ENCODE data around the gene ATG5.
"Not testable (repeated sequence)": the region's sequence is repeated elsewhere in the genome, so short reads cannot be mapped to it uniquely, and the experiment has no call there.

Gene ATG5

GRCh38 chr6:106309766-106310373 lies 15.7 kb downstream of the ATG5 start:
- DNase-seq (ENCODE audit: low spot score) = no peak

DNA sequence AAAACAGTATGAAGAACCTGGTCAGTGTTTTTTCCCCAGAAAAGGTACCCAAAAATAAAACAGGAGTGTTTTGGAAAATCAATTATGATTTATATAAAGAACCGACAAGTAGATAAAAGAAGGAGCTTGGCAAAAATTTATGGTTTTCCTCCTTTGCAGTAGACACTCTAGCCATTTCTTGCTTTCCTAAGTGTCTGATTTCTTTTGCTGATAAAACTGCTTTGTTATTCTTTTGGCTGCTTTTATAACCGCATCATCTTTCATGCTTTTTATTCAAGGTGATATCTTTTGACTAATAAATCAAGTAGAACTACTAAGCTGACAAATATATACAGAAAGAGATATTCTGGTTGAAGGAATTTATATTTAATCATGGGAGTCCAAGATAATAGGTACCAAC lies 16.6 kb downstream of the ATG5 start:
- DNase-seq (ENCODE audit: low spot score) = no peak

DNA sequence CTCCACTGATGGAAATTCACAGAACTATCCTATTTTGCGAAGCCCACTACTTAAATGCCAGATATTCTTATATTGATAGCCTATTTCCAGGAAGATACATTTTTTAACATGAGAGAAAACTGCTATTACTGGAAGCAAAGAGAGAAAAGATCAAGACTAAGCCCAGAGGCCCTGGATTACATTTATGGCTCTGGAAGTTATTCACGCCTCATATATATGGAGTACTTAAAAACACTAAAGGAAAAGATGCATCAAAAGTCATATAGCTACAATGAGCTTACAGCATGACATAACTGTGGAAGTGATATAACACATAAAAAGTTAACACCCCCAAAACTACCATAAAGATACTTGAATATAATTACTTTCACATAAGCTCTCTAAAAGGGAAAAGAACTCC lies 19.8 kb downstream of the ATG5 start:
- no peak for DNase-seq (ENCODE audit: low spot score)

DNA sequence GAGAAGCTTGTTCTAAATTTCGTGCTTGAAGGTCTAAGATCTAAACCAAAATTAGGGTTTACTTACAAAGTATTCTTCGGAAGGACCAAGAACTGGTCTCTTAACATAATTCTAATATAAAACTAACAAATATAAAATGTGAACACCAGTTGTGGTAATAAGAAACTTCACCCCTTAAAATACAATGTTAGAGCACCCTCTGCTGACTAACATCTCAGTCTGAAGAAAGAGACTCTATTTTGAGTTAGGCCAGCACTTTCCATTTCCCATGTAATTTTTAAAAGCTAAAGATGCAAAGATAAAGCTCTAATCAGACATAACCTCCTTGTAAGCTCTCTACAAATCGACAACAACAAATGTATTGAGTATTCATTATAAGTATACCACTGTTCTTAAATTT lies 24.6 kb downstream of the ATG5 start:
- DNase-seq (ENCODE audit: low spot score) = no peak

DNA sequence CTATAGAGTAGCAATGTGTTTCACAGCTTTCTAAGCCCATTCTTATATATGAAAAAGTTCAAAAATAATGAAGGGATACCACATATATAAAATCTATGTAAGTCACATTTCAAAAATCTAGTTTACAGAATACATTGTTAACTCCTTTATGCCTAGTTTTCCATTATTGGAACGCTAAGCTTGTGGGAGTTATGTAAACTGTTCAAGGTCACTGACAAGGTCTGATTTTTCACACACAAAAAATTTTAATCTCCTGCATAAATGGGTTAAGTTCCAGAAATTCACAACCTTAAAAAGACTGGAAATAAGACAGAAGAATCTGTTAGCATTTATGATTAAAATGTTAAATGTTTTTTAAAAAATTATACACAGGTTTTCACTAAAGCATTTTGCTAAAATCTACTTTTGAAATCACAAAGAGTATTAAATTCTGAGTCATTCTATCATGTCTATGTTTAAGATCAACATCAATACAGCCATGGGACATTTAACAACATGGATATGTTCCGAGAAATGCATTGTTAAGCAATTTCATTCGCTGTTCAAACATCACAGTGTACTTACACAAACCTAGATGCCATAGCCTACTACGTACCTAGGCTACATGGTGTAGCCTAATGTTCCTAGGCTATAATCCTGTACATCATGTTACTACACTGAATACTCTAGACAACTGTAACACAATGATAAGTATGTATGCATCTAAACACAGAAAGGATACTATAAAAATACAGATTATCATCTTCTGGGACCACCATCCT lies 25.4 kb downstream of the ATG5 start:
- DNase-seq (ENCODE audit: low spot score) = no peak

DNA sequence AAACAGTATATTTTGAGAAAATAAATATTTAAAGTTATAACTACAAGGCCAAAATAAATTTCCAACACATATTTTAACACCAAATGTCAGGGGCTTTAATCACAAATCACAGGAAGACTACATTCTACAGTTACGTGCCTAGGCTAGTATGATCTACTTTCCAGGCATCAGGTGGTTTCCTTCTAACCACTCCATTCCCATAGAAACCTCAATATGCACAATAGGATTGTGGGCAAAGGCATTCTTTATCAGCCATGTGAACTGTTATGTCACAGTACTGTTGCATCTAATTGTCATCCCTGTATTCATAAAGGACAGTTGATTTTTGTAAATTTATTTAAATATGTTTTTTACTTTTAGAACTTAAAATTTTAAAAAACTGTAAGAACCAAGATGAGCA lies 32.4 kb downstream of the ATG5 start:
- no peak for DNase-seq (ENCODE audit: low spot score)

DNA sequence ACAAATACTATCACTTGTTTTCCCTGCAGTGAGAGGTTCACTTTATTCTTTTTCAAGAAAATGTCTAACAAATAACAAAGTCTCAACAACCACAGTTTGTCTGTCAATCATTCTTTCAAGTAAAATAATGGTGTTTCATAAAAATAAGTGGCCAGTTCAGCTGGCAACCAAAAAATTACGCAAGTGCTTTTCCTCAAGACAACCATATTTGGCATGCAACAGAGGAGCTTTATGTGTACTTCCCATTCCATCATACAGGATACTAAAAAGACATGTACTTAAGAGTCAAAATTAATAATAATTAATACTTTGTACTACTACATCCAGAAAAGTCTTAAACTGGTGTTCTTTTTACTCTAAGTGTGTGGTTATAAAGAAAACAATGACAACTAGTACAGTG lies 34.6 kb downstream of the ATG5 start:
- DNase-seq (ENCODE audit: low spot score) = no peak

DNA sequence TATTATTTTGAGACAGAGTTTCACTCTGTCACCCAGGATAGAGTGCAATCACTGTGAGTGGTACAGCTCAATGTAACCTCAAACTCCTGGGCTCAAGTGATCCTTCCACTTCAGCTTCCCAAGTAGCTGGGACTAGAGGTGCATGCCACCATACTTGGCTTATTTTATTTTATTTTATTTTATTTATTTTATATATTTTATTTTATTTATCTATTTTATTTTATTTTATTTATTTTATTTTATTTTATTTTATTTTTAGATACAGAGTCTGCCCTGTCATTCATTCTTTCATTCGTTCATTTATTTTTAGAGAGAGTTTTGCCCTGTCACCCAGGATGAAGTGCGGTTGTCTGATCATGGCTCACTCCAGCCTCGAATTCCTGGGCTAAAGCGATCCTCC lies 35.5 kb downstream of the ATG5 start:
- no peak for DNase-seq (ENCODE audit: low spot score)

DNA sequence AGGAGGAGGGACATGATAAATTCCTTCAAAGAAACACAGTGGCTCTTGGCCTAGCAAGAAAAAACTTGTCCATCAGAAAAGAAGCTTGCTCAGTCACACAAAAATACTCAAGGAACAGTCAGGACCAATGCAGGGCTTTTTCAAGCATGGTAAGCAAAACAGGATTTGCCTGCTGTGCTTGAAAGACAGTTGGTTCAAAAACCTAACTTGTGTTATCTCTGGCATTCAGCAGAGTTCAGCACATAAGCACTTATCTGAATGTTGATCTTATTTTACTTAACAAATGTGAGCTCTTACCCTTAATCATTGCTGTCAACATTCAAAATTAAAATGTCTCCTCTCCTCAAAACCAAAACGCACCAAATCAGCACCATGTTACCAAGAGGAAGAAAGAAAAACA lies 38.3 kb downstream of the ATG5 start:
- DNase-seq (ENCODE audit: low spot score) = no peak

GRCh38 chr6:106286746-106287145 lies 38.8 kb downstream of the ATG5 start:
- no peak for DNase-seq (ENCODE audit: low spot score)

GRCh38 chr6:106283481-106283880 lies 42.1 kb downstream of the ATG5 start:
- DNase-seq (ENCODE audit: low spot score) = no peak

GRCh38 chr6:106281661-106282060 lies 43.9 kb downstream of the ATG5 start:
- no peak for DNase-seq (ENCODE audit: low spot score)

DNA sequence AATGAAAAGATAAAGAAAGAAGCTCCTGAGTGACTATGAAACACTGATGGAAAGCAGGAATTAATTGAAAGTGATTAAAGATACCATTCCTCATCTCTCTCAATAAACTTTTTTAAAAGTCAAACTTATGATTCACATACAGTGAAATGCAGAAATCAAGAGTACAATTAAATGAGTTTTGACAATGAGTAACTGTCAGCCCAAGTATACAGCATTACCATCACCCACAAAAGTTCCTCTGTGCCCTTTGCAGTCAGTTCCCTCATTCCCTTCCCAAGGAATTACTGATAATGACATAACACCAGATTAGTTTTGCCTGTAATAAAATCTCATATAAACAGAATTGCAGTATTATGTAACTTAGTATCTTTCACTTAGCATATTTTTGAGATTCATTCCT lies 44.5 kb downstream of the ATG5 start:
- no peak for DNase-seq (ENCODE audit: low spot score)

- DNase-seq (ENCODE audit: low spot score) = no peak
Observed at GRCh38 chr6:106279179-106279578, 46.4 kb downstream of the ATG5 start.

DNA sequence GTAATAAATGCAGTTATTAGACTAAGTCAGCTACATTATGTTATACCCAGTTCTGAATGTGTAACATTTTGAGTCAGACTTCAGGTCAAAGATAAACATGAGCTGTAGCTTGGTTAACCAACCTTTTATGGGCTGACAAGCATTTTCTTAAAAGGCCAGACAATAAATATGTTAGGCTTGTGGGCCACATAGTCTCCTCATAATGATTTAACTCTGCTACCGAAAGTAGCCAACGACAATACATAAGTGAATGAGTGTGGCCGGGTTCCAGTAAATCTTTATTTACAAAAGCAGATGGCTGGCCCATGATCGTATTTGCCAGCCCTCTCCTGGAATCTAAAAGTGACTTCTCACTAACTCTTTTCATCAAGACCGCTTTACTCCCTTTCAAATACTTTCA lies 49.9 kb downstream of the ATG5 start:
- no peak for DNase-seq (ENCODE audit: low spot score)

DNA sequence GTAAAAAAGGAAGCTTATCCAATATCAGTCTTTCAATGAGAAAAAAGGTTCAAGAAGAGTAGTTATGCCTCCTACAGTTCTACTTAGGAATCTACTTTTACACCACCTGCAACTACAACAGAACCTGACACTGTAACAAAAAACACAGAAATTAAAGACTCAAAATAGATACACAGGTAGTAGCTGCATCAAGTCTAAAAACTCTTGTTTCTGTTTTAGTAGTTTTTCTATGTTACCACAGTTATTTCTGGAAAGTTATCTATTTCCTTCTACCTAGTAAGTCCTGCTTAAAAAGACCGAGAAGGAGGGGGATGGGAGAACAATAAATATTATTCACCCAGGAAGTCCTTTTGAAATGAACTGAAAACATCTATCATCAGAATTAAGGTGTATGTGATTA lies 52.5 kb downstream of the ATG5 start:
- no peak for DNase-seq (ENCODE audit: low spot score)

DNA sequence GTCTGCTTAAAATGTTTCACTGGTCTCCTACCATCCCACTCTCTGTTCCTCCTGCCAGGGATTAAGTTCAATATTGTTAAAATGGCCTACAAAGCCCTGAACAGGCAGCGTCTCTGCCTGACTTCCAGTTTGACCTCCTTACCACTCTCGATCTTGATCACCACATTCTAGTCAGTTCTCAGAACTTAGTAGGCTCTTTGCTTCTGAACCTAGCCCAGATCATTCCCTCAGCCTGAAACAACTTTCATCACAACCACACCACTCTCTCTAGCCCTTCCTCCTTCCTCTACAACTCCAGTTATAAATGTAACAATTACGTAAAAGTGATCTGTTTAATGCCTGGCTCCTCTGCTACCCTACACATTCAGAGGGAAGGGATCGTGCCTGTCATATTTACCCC lies 53.3 kb downstream of the ATG5 start:
- DNase-seq (ENCODE audit: low spot score) = no peak

- no peak for DNase-seq (ENCODE audit: low spot score)
Observed at GRCh38 chr6:106270414-106270813, 55.1 kb downstream of the ATG5 start.

DNA sequence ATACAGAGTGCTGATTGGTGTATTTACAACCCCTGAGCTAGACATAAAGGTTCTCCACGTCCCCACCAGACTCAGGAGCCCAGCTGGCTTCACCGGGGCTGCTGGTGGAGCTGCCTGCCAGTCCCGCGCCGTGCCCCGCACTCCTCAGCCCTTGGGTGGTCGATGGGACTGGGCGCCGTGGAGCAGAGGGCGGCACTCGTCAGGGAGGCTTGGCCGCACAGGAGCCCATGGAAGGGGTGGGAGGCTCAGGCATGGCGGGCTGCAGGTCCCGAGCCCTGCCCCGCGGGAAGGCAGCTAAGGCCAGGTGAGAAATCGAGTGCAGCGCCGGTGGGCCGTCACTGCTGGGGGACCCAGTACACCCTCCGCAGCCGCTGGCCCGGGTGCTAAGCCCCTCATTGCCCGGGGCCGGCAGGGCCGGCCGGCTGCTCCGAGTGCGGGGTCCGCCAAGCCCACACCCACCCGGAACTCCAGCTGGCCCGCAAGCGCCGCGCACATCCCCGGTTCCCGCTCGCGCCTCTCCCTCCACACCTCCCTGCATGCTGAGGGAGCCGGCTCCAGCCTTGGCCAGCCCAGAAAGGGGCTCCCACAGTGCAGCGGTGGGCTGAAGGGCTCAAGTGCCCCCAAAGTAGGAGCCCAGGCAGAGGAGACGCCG lies 56.2 kb downstream of the ATG5 start:
- DNase-seq (ENCODE audit: low spot score) = not testable (repeated sequence)

DNA sequence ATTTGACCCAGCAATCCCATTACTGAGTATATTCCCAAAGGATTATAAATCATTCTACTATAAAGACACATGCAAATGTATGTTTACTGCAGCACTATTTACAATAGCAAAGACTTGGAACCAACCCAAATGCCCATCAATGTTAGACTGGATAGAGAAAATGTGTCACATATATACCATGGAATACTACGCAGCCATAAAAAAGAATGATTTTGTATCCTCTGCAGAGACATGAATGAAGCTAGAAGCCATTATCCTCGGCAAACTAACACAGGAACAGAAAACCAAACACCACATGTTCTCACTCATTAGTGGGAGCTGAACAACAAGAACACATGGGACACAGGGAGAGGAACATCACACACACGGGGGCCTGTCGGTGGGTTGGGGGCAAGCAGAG lies 57.1 kb downstream of the ATG5 start:
- DNase-seq (ENCODE audit: low spot score) = not testable (repeated sequence)

- DNase-seq (ENCODE audit: low spot score) = not testable (repeated sequence)
Observed at GRCh38 chr6:106264433-106264832, 61.1 kb downstream of the ATG5 start.

- DNase-seq (ENCODE audit: low spot score) = not testable (repeated sequence)
Observed at GRCh38 chr6:106259748-106260147, 65.8 kb downstream of the ATG5 start.

- DNase-seq (ENCODE audit: low spot score) = no peak
Observed at GRCh38 chr6:106258726-106259125, 66.8 kb downstream of the ATG5 start.

Data from left forelimb (tissue), 1 donor.